ENCODE measurements around the gene PDS5A. TPM values are rescaled to one million over a fixed set of nuclear protein-coding genes. Genes with fewer than 3 reads are reported as not detected.
"Not testable (repeated sequence)": the region's sequence is repeated elsewhere in the genome, so short reads cannot be mapped to it uniquely, and the experiment has no call there.

PDS5A gene
- total RNA-seq = 35.0 TPM

- peak; percentile 84 to 94 (median 91) for DNase-seq (ENCODE audit: low read depth in 2 of 3, low spot score in 2 of 3)
Measured at GRCh38 chr4:39977489-39978377, at the start of gene PDS5A. TSS of gene PDS5A (minus strand) at chr4:39977911. CDS start at chr4:39976577, 1,334 bp downstream.

GRCh38 chr4:40024049-40024448, 46.3 kb upstream of the PDS5A start:
- DNase-seq (ENCODE audit: low read depth in 2 of 3, low spot score in 2 of 3) = not testable (repeated sequence)

- DNase-seq (ENCODE audit: low read depth in 2 of 3, low spot score in 2 of 3) = not testable (repeated sequence)
Measured at GRCh38 chr4:40021116-40021515, 43.4 kb upstream of the PDS5A start.

- no peak for DNase-seq (ENCODE audit: low read depth in 2 of 3, low spot score in 2 of 3)
Measured at GRCh38 chr4:40020221-40020620, 42.5 kb upstream of the PDS5A start.

- no peak for DNase-seq (ENCODE audit: low read depth in 2 of 3, low spot score in 2 of 3)
Measured at GRCh38 chr4:40016007-40016406, 38.3 kb upstream of the PDS5A start.

GRCh38 chr4:40003986-40004385, 26.3 kb upstream of the PDS5A start:
- peak in 2 of 3 donors; percentile 17 to 42 for DNase-seq (ENCODE audit: low read depth in 2 of 3, low spot score in 2 of 3)

- DNase-seq (ENCODE audit: low read depth in 2 of 3, low spot score in 2 of 3) = no peak
Measured at GRCh38 chr4:40000711-40001110, 23.0 kb upstream of the PDS5A start.

GRCh38 chr4:39998659-39999345, 21.1 kb upstream of the PDS5A start:
- no peak for DNase-seq (ENCODE audit: low read depth in 2 of 3, low spot score in 2 of 3)

- no peak for DNase-seq (ENCODE audit: low read depth in 2 of 3, low spot score in 2 of 3)
Measured at GRCh38 chr4:39996811-39997210, 19.1 kb upstream of the PDS5A start.

- no peak for DNase-seq (ENCODE audit: low read depth in 2 of 3, low spot score in 2 of 3)
Measured at GRCh38 chr4:39994406-39994805, 16.7 kb upstream of the PDS5A start.

GRCh38 chr4:39989381-39989780, 11.7 kb upstream of the PDS5A start:
- DNase-seq (ENCODE audit: low read depth in 2 of 3, low spot score in 2 of 3) = not testable (repeated sequence)

GRCh38 chr4:39987485-39987884, 9.8 kb upstream of the PDS5A start:
- no peak for DNase-seq (ENCODE audit: low read depth in 2 of 3, low spot score in 2 of 3)

- no peak for DNase-seq (ENCODE audit: low read depth in 2 of 3, low spot score in 2 of 3)
Measured at GRCh38 chr4:39978904-39979303, 1.2 kb upstream of the PDS5A start.

GRCh38 chr4:39978378-39978775, 666 bp upstream of the PDS5A start:
- no peak for DNase-seq (ENCODE audit: low read depth in 2 of 3, low spot score in 2 of 3)

- DNase-seq (ENCODE audit: low read depth in 2 of 3, low spot score in 2 of 3) = peak in 2 of 3 donors; percentile 30 to 40
Measured at GRCh38 chr4:39976945-39977488, 694 bp downstream of the PDS5A start.

- peak; percentile 41 to 87 (median 81) for DNase-seq (ENCODE audit: low read depth in 2 of 3, low spot score in 2 of 3)
Measured at GRCh38 chr4:39976141-39976944, 1.4 kb downstream of the PDS5A start.

- no peak for DNase-seq (ENCODE audit: low read depth in 2 of 3, low spot score in 2 of 3)
Measured at GRCh38 chr4:39975488-39976089, 2.1 kb downstream of the PDS5A start.

- not testable (repeated sequence) for DNase-seq (ENCODE audit: low read depth in 2 of 3, low spot score in 2 of 3)
Measured at GRCh38 chr4:39973052-39973451, 4.7 kb downstream of the PDS5A start.

GRCh38 chr4:39970671-39971640, 6.8 kb downstream of the PDS5A start:
- DNase-seq (ENCODE audit: low read depth in 2 of 3, low spot score in 2 of 3) = peak in 1 of 3 donors; percentile 9

All from hematopoietic multipotent progenitor cell (in vitro differentiated cells).